ENCODE measurements around the gene MYO18B.

MYO18B gene

DNA sequence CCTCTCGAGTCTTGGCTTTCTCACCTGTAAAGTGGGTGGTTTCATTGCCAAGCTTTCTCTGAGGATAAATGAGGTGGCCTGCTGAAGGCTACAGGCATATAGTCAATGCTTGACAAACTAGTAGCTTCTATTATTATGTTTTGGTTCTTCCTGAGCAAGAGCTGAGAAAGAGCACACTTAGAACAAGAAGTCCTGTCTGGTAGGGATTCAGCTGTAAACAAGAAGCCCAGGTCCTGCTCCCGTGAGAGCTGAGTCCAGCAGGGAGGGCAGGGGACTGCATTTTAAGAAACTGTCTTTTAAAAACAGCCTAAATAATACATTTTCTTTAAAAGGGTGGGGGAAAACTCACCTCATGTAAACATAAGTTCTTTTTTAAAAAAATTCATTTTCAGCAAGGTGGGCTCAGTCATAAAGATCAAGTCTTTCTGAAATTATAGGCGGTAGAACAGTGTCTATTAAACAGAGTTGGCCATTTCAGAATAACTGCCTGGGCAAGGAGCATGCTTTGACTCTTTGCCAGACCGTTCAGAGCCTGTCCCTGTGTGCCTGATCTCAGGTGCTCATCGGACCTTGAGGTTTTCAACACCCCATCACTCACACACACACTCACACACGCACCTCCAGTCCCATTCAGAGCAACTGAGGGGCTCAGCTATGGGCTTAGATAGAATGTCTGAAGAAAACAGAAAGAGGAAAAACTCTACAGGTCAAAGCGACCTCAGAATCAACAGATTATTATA, 29.2 kb upstream of the MYO18B start:
- no peak for DNase-seq (ENCODE audit: low read depth)

DNA sequence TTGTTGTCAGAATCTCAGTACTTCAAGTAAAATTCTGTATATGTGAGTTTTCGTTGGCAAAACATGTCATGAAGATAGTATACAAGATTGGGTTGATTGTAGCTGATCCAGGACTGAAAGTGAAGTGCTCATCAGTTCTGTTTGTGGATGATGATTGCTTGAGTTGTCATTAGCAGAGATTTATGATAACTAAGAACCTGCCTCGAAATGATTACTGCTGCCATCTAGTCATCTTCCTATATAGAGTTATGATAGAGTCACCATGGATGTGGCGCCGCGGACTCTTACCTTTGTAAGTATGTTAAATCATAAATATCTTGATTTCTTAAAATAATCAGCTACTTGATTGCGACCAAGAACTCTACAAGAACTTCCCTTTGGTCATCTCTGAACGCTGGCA, 27.9 kb upstream of the MYO18B start:
- DNase-seq (ENCODE audit: low read depth): no peak

DNA sequence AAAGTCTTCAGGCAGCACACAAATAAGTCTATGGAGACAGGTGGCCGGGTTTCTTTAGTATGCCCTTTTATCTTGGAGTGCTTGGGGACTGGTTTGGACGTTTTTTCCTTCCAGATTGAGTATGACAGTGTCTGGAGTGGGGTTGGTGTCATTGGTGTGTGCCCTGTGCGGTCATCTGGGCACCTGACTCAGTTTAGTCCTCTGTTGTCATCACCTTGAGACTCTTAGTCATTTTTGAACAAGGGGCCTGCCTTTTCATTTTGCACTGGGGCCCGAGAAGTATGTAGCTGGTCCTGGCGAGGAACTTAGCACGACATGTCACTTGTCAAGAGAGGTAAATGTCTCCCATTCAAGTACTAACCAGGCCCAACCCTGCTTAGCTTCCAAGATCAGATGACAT, 27.2 kb upstream of the MYO18B start:
- DNase-seq (ENCODE audit: low read depth): no peak

DNA sequence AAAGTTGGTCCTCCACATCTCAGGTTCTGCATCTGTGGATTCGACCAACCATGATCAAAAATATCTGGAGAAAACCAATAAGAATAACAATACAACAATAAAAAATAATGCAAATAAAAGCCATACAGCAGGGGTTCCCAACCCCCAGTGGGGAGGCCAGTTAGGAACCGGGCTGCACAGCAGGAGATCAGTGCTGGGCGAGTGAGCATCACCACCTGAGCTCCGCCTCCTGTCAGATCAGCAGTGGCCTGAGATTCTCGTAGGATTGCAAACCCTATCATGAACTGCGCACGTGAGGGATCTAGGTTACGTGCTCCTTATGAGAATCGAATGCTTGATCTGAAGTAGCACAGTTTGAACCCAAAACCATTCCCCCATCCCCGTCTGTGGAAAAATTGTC, 25.4 kb upstream of the MYO18B start:
- no peak for DNase-seq (ENCODE audit: low read depth)

DNA sequence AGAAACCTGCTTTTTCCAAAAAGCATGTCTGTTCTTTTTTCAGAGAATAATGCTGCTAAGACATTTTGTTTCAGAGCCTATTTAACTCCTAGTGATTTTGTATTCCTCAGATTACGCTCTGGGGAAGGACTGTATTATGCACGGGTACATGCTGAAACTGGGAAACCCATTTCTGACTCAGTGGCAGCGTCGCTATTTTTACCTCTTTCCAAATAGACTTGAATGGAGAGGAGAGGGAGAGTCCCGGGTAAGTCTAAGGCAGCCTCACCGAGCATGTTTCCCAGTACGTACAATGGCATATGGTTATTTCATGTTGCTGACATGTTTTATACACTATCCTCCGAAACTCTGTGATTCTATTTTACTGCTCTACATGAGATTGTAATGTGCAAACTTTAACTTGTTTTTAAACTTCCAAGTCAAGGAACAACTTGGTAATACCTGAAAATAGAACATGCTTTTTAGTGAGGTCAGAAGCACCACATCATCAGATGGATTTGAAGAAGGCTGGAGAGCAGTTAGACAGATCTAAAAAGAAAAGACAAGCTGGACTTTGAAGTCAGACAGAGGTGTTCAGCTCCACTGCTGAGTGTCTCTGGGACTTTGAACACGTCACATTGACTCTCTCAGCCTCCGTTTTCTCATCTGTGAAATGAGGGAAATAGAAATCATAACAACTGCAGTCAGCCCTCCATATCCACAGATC, 23.7 kb upstream of the MYO18B start:
- DNase-seq (ENCODE audit: low read depth): no peak

DNA sequence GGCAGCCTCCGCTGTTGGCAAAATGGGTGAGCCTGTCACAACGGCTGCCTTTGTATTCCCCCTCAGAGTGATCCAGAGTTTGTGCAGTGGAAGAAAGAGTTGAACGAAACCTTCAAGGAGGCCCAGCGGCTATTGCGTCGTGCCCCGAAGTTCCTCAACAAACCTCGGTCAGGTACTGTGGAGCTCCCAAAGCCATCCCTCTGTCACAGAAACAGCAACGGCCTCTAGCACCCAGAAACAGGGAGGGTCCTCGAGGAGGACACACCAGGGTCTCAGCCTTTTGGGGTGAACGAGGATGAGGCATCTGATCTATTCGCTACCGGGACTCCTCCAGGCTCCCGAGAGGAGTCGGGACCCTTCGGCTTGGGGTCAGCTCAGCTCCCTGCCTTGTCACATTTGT, 19.8 kb upstream of the MYO18B start:
- DNase-seq (ENCODE audit: low read depth): no peak

DNA sequence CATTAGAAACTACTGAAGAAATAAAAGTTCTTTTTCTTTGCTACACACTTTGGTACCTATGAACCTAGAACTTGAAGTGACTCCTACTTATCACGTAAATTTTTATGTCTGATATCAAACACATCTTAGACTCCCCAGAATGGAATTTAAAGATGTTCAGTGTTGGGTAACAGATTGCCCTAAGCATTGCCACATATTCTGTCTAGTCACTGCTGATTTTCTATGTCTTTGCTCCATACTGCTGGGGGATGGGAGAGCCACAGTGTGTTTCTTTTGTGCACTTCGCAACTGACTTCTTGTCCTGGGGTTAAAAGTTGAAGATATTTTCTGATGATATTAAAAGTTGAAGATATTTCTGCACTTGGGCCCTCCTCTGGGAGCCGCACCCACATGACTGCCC, 19.4 kb upstream of the MYO18B start:
- DNase-seq (ENCODE audit: low read depth): no peak

DNA sequence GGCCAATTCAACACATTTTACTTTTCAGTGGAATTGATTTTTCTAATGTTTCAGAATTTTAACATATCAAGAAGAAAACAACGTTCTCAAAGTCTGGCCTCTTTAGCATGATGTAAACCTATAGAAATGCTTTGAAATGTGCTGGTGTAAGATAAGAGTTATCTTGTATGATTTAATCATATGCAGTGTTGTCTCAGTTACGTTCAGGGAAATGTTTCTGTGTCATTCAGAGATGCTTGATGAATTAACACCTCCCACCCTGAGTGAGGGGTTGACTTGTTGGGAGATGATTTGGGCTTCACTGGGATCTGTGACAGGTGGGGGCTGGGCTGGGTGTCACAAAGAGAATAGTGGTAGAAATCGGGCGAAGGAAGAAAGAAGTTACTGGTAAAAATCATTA, 15.7 kb upstream of the MYO18B start:
- DNase-seq (ENCODE audit: low read depth): no peak

DNA sequence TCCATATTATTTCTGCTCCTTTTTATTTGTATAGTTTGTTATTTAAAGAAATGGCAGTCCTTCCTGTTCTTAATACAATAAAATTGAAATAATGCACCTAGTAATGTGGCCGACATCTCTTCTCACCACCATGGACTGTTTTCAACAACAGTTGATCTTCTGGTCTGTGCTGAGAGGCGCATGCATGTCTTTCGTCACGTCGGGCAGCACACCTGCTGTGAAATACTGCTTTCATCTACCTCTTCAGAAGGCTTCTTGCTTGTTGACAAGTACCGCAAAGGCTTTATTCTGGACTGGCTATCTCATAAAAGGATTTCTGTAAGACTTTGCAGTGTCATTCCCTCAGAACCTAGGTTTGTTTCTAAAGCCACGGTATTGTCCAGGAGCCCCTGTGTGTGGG, 13.9 kb upstream of the MYO18B start:
- DNase-seq (ENCODE audit: low read depth): no peak

DNA sequence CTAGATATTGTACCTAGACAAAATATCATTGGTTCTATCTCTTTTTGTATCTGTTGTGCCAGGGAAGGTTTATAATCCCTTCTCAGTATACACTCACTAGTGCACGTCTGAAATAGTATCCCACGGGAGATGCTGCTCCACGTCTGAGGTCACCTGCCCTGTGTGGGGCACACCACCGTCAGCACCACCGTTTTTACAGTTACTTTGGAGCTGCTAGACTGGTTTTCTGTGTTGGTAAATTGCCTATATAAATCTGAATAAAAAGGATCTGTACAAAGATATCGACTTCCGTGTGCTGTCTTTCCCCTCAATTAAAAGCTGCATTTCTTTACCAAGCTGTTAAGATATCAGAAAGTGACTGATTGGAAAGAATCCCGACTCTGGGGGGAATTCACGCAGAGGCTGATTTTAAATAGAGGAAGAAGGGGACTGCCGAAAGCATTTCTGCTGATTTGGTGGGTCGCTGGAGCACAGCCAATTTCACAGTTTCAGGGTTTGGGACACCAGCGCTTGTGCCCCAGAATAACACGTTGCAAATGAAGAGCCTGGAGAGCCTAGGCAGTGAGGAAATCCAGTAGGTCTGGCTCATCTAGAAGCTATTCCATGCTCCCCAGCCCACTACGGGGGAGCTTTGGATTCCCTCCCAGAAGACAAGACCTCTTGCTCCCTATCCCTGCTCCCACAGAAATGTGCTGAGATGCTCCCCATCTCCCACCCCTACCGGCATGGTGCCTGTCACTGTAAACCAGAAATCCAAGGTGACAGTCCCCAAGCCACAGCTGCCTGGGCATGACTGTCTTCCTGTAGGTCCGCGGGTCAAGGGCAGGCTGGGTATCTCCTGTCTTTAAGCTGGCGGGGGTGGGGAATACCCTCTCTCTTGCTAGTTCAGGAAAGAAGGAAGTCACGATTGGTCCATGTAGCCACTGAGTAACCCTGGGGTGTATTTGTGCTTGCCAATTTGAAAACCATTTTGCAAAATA, 12.7 kb upstream of the MYO18B start:
- no peak for DNase-seq (ENCODE audit: low read depth)

DNA sequence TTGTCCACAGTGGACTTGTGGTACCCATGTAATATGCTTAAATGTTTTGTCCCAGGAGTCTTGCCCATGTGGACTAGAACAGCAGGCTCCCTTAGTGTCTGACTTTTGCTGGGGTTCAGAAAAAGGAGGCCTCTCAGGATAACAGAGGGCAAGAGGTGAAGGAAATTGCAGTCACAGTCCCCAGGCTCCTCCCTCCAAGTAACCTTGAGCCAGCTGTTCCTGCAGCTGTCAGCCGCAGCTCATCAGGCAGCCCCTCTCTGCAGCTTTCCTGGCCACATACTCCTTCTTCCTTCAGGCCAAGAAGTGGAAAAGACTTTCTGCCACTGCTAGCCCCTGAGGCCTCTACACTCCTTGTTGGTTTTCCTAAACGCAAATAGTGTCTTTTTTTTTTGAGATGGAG, 6.3 kb upstream of the MYO18B start:
- no peak for DNase-seq (ENCODE audit: low read depth)

DNA sequence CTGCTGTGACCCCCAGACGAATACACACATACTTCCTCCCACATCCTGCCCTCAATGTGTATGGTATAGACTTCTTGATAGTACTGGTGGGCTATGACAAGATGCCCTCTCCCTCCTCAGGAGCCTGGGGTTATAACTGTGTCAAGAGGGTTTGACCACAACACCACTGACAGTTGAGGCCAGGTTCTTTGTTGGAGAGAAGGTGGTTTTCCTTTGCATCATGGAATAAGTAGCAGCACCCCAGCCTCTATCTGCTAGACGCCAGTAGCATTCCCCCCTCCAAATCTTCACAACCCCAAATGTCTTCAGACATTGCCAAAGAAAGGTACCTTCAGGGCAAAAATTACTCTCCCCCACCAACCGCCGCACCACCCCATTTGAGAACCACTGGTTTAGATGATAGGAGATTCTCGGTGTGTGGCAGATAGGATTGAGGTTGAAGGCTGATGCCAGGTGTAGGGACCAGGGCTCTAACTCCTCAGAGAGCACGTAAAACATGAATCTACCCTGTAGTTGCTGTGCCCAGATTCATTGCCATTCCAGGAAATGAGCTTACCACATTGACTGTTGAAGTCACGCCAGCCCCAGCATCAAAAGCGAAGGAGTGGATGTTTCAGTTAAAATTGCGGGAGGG, 5.5 kb upstream of the MYO18B start:
- DNase-seq (ENCODE audit: low read depth): no peak

DNA sequence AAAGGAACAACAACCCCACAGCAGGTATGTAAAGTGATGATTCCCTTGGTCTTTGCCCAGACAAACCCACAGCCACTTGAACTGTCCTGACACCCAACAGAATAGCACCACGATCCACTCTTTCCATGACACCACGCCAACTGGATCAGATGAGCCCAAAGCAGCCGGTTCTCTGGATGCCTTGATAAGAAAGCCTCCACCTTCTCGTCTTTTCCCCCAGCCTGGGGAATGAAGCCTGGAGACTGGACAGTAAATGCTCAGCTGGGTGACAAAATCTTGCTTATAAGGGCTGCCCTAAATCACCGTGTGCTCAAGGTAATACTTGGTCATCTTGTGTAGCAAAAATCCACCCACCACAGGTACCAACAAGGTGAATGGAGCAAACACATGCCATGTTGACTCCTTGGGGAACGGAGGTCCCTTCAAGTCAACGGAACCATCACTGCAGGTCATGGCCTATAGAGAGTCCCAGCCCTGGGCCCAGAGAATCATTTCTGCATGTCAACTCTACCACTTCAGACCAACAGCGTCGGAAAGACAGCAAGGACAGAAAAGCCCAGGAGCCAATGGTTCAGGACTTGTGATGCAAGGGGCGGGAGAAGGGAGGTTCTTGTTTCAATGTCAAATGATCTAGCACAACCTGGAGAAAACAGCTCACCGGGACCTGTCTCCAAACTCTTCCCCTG, 2.2 kb upstream of the MYO18B start:
- no peak for DNase-seq (ENCODE audit: low read depth)

DNA sequence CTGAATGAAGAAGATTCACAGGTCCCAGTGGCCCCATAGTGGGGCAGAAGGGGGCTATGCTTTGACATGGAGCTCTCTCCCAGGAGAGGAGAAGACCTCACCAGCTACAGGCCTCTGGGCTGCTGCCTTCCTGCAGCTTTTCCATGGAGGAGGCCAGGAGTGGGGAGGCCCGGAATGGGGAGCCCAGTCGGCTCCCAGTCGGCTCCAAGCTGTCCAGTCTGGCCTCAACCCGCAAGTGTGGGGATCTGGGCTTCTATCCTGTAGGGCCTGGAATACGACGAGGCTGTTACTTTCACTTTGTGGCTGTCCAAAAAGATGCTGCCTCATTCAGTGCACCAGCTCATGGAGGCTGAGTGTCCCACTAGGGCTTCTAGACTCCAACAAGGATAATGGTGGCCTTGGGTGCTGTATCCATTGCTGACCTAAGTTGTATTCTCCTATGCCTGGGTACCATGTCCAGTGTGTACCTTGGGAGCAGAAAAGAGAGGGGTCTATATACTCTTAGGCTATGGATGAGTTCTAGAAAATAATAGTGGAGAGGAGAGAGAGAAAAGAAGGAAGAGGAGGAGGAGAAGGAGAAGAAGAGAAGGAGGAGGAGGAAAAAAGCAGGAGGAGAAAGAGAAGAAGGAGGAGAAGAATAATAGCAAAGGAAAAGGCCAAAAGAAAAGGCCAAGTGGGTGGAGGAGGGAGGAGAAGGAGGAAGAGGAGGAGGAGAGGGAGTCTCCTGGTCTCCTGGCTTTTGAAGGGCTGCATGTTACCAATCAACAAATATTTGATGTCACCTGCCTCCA, 1.1 kb downstream of the MYO18B start:
- DNase-seq (ENCODE audit: low read depth): no peak

DNA sequence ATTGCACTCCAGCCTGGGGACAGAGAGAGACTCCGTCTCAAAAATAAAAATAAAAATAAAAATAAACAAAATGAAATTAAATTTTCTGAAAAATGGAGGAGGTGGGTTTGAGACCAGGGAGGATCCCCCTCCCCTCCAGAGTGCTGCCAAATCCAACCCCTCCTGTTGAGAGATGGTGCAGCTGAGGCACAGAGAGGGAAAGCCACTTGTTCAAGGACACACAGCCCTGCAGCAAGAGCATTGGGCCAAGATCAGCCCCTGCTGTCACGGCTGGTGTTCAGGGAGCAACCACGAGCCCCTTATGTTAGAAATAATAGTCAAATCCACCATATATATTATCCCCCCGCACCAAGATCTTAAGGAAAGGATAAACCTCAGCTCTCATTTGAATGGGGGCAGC, 2.7 kb downstream of the MYO18B start:
- DNase-seq (ENCODE audit: low read depth): no peak

DNA sequence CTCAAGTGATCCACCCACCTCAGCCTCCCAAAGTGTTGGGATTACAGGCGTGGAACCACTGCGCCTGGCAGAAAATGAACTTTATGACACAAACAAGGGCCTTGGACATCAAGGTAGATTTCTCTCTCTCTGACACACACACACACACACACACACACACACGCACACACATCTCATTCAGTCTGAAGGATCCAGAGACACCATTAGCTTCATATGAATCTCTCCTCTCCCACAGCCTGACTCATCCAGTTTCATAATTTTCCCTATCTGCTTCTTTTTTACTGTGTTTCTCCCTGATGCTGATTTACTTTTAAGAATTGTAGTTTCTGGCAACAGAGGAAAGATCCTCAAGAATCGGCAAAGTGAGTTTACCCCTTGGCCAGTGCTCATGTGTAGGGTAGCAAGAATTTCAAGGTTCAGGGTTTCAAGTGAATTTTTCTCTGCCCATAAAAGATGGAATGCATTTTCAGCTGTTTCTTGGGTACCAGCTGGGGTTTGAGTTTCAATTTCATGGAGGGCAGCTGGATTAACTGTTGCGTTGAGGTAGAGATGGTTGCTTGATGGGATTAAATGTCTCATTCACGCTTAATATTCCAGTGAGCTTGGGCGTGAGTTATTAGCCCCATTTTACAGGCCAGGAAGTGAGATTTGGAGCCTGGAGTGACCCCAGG, 3.5 kb downstream of the MYO18B start:
- DNase-seq (ENCODE audit: low read depth): no peak

DNA sequence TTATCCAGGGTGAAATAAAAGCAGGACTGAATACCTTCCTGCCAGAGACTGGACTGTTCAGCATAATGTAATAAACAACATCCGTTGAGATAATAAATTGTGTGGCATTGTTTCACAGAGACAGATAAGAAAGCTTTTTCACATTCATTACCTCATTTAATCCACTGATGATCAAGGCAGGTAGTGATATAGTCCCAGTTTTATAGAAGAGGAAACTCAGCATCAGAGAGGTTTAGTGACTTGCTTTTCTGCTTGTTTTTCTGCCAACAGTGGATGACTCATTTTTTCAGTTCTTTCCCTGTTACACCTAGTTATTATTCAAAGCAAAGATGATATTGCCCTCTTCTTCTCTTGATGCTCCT, 4.0 kb downstream of the MYO18B start:
- no peak for DNase-seq (ENCODE audit: low read depth)

DNA sequence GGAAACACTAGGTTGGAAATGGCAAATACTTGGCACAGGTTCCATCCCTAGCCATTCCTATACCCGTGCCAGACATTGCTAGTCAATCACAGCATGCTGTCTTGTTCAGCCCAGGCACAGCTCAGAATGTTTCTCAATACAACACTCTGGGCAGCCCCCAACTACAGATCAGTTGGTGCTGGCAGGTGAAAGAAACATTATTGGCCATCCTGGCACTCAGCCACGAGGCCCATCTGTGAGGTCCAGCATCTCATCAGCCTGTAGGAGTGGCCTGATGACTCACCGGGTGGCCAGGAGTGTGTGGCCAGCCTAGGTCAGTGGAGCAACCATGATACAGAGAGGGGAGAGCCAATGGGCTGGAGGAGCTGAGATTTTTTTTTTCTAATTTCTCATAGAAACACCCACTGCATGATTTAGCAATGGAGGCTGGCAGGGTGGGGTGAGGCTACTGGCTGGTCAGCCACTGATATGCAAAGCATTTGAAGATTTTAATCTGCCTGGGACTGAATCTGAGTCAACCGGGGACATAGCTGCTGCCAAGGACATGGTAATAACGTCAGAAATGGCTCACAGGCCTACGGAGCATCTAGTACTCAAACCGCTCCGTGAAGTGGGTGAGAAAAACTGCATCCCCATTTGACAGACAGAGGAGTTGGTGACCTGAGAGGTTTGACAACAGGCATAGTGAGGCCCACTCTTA, 5.4 kb downstream of the MYO18B start:
- no peak for DNase-seq (ENCODE audit: low read depth)

DNA sequence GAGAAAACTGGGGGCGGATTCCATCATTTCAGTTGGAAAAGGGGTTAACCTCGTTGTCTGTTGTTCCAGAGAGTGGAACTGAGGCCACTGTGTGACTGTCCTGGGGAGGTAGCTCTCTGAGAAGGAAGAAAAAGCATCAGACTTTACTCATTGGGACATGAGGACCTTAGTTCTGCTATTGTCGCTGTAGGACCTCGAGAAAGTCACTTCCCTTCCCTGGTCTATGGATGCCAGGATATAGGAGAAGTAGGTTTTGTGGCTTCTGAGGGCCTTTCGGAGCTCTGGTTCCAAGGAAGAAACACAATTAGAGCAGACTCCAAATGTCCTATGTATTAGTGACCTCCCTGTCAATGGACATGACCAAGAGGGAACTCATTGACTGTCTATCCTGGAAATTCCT, 6.2 kb downstream of the MYO18B start:
- no peak for DNase-seq (ENCODE audit: low read depth)

DNA sequence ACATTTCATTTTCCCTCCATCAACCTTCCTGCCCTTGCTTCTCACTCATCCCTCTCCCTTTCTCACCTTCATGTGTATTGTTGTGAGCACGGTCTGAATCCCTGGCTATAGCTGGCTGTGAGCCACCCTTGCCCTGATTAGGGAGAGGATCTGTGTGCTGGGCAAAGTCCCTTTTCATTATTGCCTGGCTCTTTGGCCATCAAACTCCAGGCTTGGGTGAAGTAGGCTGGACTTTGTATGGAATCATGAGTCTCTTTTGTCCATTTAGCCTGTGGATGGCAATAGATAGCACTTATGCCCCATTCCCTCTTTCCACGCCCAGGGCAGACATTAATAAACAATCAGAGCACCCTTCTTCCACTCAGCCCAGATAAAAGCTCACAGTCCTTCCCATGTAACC, 6.7 kb downstream of the MYO18B start:
- no peak for DNase-seq (ENCODE audit: low read depth)
